CD4-positive, alpha-beta T cell treated with Interleukin-12 subunit alpha and Interleukin-12 subunit beta, for 1 hour (primary cell): ENCODE data around the gene WDR64.
"Not testable (repeated sequence)": the region's sequence is repeated elsewhere in the genome, so short reads cannot be mapped to it uniquely, and the experiment has no call there.

ENCODE experiments used
- DNase-seq: peaks from one replicate; pipeline ENCODE4 v3.0.0-alpha.2; 2020

Gene WDR64

GRCh38 chr1:241749041-241749944 is 97.2 kb downstream of the WDR64 start:
- DNase-seq: no peak

- DNase-seq: no peak
Observed at GRCh38 chr1:241749945-241750695, 98.0 kb downstream of the WDR64 start.

- DNase-seq: no peak
Observed at GRCh38 chr1:241751524-241751923, 99.4 kb downstream of the WDR64 start.

DNA sequence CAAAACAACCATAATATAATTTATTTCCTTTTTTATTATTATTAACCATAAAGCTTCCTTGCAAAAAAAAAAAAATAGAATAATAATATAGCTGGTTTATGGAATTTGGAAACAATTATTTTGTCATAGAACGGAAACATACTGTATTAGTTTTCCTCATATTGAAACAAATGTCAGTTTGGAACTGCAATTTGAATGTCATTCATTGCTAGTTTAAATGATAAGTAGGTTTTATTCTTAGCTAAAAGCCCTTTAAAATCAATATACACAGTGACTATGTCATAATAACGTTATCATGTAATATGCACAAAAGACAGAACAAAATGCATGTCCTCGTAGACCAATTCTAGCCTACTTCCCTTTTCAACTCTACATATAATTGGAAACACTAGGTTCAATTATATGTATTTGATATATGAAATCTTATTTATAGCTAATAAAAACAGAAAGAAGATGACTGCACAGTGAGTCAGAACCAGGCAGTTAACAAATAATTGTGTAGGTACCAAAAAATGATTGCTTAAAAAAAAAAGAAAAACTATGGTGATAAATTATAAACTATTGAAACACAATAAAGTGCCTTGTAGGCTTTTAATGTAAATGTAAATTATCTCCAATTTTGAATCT is 110.7 kb downstream of the WDR64 start:
- DNase-seq: no peak

- no peak for DNase-seq
Observed at GRCh38 chr1:241765390-241765789, 113.3 kb downstream of the WDR64 start.

DNA sequence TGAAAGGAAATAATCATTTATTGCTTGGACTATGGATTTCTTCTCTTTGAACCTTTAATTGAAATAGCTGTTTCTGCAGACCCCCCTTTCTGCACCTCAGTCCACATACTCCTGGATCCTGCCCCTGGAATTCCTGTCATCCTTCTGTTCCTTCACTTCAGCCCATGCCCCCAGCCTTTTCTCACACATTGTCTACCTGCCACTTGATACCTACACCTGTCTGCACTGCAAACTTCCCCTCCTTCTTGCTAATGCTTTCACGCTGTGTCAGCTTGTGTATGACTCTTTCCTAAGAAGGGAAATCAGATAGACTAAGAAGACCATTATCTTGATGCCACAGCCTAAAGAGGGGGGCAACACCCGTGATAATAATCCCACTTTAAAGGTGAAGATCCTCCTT is 115.7 kb downstream of the WDR64 start:
- DNase-seq: no peak

- peak; percentile 2 for DNase-seq
Observed at GRCh38 chr1:241770115-241770514, 118.0 kb downstream of the WDR64 start.

DNA sequence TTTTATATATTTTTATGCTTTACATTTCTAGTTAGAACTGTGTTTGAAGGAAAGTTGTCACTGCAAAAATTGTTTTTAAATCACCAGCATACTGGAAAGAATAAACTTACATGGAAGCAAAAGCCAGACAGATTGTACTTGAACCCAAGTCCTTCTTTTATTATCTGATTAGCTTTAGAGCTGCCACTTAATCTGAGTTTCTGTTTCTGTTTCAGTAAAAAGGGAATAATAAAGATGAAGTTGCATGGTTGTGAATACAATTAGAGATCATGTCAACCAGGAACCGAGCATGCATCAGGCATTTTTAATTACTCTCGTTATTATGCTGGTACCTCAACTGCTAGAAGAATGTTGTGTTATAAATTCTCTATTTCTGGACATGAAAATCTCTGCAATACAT is 119.0 kb downstream of the WDR64 start:
- no peak for DNase-seq

DNA sequence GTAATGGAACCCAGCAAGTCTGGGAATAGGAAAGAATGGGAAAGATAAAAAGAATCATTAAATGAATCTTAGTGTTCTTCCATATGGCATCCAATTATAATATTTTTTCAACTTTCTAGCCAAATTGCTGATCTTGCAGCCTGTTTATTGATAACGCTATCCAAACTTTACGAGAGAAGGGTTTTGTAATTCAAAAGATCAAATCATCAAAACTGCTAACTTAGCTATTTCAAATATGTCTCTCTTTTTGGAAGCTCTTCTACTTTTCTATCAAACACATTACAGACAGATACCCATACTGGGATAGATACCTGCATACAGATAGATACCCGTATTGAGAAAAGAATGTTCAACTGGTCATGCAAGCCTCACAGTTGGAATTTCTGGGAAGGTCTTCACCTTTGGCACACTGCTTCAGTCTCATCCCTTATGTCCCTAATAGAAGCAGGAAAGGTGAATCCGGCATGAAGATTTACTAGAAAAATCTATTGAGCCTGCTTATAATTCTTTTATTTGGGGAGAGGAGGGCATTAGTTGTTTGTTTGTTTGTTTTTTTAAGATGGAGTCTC is 120.9 kb downstream of the WDR64 start:
- no peak for DNase-seq

GRCh38 chr1:241773991-241774390 is 121.9 kb downstream of the WDR64 start:
- DNase-seq: no peak

DNA sequence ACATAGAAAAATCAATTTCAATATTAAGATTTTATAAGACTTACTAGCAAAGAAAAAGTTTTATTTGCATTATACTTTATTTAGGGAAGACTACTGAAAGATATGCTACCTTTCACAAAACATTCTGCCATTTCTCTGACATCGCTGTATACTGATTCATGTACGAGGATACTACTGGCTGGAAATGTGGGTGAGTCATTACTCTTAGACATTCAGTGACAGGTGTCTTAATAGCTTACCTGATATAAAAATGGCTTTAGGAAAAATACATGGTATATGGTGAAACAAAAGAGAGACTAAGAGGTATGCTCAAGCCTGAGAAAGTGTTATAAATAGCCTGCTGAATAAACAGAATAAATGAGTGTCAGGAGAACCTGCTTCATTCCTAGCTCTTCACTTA is 122.9 kb downstream of the WDR64 start:
- DNase-seq: no peak

DNA sequence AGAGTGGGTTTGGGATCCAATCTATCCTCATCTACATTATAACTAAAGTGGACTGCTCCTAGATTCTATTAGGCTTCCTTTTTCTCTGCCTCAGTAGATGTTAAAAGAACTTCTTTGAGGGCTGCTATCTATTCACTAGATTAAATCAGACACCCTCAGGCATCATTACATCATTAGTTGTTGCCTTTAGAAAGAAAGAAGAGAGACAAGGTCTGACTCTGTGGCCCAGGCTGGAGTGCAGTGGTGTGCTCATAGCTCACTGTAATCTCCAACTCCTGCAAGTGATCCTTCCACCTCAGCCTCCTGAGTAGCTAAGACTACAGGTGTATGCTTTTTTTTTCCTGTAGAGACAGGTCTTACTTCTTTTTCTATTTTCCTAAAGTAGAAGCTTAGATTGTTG is 124.8 kb downstream of the WDR64 start:
- no peak for DNase-seq

- no peak for DNase-seq
Observed at GRCh38 chr1:241778117-241778516, 126.0 kb downstream of the WDR64 start.

DNA sequence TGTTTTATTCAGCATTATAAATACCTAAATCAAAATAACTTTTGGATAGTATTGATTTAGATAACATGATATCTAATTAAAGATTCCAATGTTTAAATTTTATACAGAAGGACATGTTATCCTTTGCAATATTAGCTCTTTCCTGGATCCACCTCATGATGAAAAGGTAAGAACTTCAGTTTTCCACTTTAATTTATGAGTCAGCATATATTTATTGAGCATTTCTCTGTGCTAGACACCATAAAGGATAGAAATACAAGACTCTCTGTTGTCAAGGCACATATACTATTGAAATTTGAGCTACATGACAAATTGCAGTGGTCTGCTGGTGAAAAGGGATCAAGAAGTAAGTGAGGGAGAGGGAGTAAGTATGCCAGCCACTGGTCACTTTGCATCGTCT is 127.8 kb downstream of the WDR64 start:
- DNase-seq: no peak

DNA sequence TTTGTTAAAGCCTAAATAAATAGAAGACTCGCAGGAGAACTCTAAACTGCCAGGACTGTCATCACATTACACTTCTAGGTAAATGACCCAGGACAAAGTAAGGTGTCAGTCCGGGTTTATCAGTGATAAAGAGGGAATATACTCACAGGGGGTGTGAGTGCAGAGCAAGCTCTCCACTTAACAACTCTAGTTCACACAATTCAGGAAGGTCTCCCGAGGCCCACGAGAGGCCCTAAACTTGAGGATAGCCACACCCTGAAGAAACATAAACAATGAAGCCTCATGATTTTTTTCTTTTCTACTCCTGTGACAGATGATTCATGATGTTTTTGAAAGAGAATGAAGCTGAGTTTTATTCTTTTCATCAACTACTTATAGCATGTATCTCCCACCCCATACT is 130.3 kb downstream of the WDR64 start:
- no peak for DNase-seq

DNA sequence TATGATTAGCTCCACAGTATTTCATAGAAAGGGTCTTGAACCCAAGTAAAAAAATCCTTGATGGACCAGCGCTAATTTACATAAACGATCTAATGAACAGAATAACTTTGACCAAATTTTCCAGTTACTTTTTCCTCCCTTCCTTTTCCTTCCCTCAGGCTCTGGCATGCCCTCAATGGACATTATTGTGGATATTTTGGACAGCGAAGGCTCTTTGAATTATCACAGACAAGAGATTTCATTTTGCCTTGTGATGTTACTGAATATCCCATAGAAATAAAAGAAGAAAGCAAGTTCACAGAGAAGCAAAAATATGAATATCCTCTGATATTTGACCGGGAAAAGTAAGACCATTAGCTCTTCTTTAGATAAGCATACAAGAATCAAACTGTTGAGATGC is 135.6 kb downstream of the WDR64 start:
- no peak for DNase-seq

GRCh38 chr1:241789061-241789460 is 137.0 kb downstream of the WDR64 start:
- DNase-seq: no peak

GRCh38 chr1:241799416-241799815 is 147.3 kb downstream of the WDR64 start:
- no peak for DNase-seq

DNA sequence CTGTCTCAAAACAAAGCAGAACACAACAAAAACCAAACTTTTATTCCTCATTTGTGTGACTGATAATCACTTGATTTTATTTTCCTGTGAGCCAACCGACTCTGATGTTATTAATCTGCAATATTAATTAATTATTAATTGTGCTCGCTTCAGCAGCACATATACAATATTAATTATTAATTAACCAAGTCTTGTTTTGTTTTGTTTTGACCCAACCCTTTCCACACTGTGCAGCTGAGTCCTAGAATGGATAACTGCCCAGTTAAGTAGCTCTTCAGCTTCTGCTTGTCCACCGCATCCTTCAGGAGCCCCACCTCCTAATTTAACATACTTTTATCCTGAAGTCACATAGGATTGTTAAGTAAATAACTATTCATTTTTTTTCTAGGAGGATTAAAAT is 148.6 kb downstream of the WDR64 start:
- DNase-seq: no peak

DNA sequence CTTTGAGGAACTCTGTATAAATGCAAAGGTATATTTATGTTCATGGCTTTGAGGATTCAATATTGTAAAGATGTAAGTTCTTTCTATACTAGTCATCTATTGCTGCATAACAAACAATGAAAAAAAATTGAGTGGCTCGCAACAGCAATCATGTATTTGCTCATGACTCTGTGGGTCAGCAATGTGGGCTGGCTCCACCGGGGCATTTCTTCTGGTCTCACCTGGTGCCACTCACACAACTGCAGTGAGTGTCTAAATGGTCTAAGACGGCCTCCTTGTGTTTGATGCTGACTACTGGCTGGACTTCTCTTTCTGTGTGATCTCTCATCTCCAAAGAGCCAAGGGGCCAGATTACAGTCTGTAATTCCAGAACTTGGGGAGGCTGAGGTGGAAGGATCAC is 150.8 kb downstream of the WDR64 start:
- no peak for DNase-seq

DNA sequence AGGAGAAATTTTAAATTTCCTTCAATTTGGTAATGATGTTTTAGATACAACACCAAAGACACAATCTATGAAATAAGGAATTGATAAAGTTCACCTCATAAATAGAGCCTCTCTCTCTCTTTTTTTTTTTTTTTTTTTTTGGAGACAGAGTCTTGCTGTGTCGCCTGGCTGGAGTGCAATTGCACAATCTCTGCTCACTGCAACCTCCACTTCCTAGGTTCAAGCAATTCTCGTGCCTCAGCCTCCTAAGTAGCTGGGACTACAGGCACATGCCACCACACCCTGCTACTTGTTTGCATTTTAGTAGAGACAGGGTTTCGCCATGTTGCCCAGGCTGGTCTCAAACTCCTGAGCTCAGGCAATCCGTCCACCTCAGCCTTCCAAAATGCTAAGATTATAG is 152.6 kb downstream of the WDR64 start:
- DNase-seq: not testable (repeated sequence)

DNA sequence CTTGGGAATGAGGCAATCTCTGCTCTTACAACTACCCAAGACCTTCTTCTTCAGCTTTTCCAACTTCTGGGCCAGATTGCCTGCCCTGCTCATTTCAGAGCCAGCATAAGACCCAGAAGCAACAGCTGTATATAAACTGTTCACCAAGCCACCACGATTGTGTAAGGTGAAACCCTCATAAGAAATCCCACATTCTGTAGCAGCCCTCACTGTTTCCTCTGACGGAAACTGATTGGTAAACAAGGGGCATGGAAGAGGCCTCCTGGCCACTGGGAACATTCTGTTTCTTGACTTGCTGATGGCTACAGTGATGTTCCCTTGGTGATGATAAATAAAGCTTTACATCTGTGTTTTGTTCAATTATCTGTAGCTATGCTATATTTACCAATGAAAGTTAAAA is 156.2 kb downstream of the WDR64 start:
- no peak for DNase-seq

DNA sequence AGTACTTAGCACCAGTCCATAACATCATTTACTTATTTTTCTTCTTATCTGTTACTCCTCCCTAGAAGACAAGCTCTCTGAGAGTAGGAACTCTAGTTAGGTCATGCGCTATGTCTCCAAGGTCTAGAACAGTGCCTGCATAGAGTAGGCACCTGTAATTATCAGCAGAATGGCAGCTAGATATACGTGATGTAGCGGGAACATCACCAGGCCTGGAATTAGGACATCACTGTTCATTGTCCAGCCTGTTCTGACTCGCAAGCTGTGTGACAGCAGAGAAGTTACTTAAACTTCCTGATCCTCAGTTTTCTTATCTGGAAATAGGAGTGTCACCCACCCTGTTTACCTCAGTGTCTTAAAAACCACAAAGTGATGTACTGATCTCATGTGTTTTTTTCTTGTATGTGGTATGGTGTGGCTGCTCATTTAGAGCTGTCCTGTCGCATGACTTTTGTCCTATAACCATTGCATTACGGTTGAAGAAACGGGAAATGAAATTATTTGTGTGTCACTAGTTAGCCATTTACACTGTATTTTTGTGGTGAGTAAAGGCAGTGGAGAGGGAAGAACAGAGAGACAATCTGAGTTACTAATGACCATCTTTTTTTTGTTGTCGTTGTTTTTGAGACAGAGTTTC is 158.8 kb downstream of the WDR64 start:
- no peak for DNase-seq
